SK-N-SH treated with all-trans-retinoic acid at 6 μM for 48 hours (cell line): Measurements from ENCODE around the gene DCDC2.

ENCODE experiments used
- ATAC-seq: fragments of 200-7000 bp; cut with Tn5 transposase; 3 replicates; pipeline ENCODE4 v1.9.1; 2020; ENCODE audit warnings: mild to moderate bottlenecking, moderate library complexity
- ARNTL ChIP-seq: fragments of 450-650 bp; formaldehyde crosslinking; IDR thresholded peaks from 2 replicates; pipeline ENCODE4 v1.5.0; 2020; ENCODE audit warnings: low read depth, mild to moderate bottlenecking, moderate library complexity, borderline replicate concordance
- BACH2 ChIP-seq: fragments of 250-450 bp; sonication (Bioruptor Pico); IDR thresholded peaks from 2 replicates; pipeline ENCODE4 v1.9.0; 2021; ENCODE audit warnings: mild to moderate bottlenecking, borderline replicate concordance
- CREB5 ChIP-seq: fragments of 250-450 bp; sonication (Bioruptor Pico); IDR thresholded peaks from 2 replicates; pipeline ENCODE4 v1.5.1; 2020; ENCODE audit warnings: low read depth, mild to moderate bottlenecking, moderate library complexity
- CSDC2 ChIP-seq: fragments of 250-450 bp; sonication (Bioruptor Pico); IDR thresholded peaks from 2 replicates; pipeline ENCODE4 v1.5.0; 2020; ENCODE audit warnings: mild to moderate bottlenecking, moderate library complexity
- ESRRG ChIP-seq: fragments of 250-450 bp; sonication (Bioruptor Pico); IDR thresholded peaks from 2 replicates; pipeline ENCODE4 v1.6.1; 2021; ENCODE audit warnings: mild to moderate bottlenecking
- GLIS3 ChIP-seq: fragments of 250-450 bp; sonication (Bioruptor Pico); IDR thresholded peaks from 2 replicates; pipeline ENCODE4 v1.5.0; 2020; ENCODE audit warnings: mild to moderate bottlenecking, moderate library complexity
- ISL1 ChIP-seq: fragments of 250-450 bp; sonication (Bioruptor Pico); IDR thresholded peaks from 2 replicates; pipeline ENCODE4 v2.1.2; 2022; ENCODE audit warnings: mild to moderate bottlenecking, moderate library complexity
- OSR1 ChIP-seq: fragments of 250-450 bp; sonication (Bioruptor Pico); IDR thresholded peaks from 2 replicates; pipeline ENCODE4 v1.8.0; 2022; ENCODE audit warnings: moderate library complexity, mild to moderate bottlenecking, inconsistent platforms
- POU6F1 ChIP-seq: fragments of 250-450 bp; sonication (Bioruptor Pico); IDR thresholded peaks from 2 replicates; pipeline ENCODE4 v1.8.0; 2021; ENCODE audit warnings: low read depth, mild to moderate bottlenecking, moderate library complexity, borderline replicate concordance
- PPARA ChIP-seq: fragments of 250-450 bp; sonication (Bioruptor Pico); IDR thresholded peaks from 2 replicates; pipeline ENCODE4 v1.5.0; 2020; ENCODE audit warnings: mild to moderate bottlenecking, borderline replicate concordance
- RARB ChIP-seq: fragments of 250-450 bp; sonication (Bioruptor Pico); IDR thresholded peaks from 2 replicates; pipeline ENCODE4 v1.8.0; 2021; ENCODE audit warnings: mild to moderate bottlenecking, moderate library complexity
- SNAI2 ChIP-seq: fragments of 250-450 bp; sonication (Bioruptor Pico); IDR thresholded peaks from 2 replicates; pipeline ENCODE4 v1.5.0; 2020; ENCODE audit warnings: mild to moderate bottlenecking, moderate library complexity
- TCF4 ChIP-seq: fragments of 250-450 bp; sonication (Bioruptor Pico); IDR thresholded peaks from 2 replicates; pipeline ENCODE4 v1.8.0; 2021; ENCODE audit warnings: mild to moderate bottlenecking, moderate library complexity, borderline replicate concordance
- TOX ChIP-seq: fragments of 250-450 bp; sonication (Bioruptor Pico); IDR thresholded peaks from 2 replicates; pipeline ENCODE4 v1.8.0; 2021; ENCODE audit warnings: mild to moderate bottlenecking, moderate library complexity, borderline replicate concordance
- TSHZ2 ChIP-seq: fragments of 250-450 bp; sonication (Bioruptor Pico); IDR thresholded peaks from 2 replicates; pipeline ENCODE4 v1.5.0; 2020; ENCODE audit warnings: mild to moderate bottlenecking, moderate library complexity
- ZC3H10 ChIP-seq: fragments of 250-450 bp; sonication (Bioruptor Pico); IDR thresholded peaks from 2 replicates; pipeline ENCODE4 v1.5.1; 2021; ENCODE audit warnings: mild to moderate bottlenecking, moderate library complexity
- ZFP3 ChIP-seq: fragments of 250-450 bp; sonication (Bioruptor Pico); IDR thresholded peaks from 2 replicates; pipeline ENCODE4 v1.5.0; 2020; ENCODE audit warnings: mild to moderate bottlenecking, moderate library complexity
- ZFP30 ChIP-seq: fragments of 450-650 bp; formaldehyde crosslinking; IDR thresholded peaks from 2 replicates; pipeline ENCODE4 v1.5.0; 2022; ENCODE audit warnings: mild to moderate bottlenecking, moderate library complexity
- ZNF565 ChIP-seq: fragments of 450-650 bp; formaldehyde crosslinking; conservative IDR thresholded peaks from 2 replicates; pipeline ENCODE4 v1.5.0; 2020; ENCODE audit warnings: low read depth, mild to moderate bottlenecking, moderate library complexity
- ZNF70 ChIP-seq: fragments of 450-650 bp; formaldehyde crosslinking; IDR thresholded peaks from 2 replicates; pipeline ENCODE4 v1.5.0; 2020; ENCODE audit warnings: mild to moderate bottlenecking, moderate library complexity
- ZNF8 ChIP-seq: fragments of 450-650 bp; formaldehyde crosslinking; IDR thresholded peaks from 2 replicates; pipeline ENCODE4 v1.5.0; 2020; ENCODE audit warnings: mild to moderate bottlenecking, moderate library complexity
- TF ChIP-seq, protein P1 (sequence below): fragments of 250-450 bp; sonication (Bioruptor Pico); IDR thresholded peaks from 2 replicates; pipeline ENCODE4 v1.8.0; 2020; ENCODE audit warnings: mild to moderate bottlenecking, moderate library complexity, borderline replicate concordance
- TF ChIP-seq, protein P2 (sequence below): fragments of 250-450 bp; sonication (Bioruptor Pico); IDR thresholded peaks from 2 replicates; pipeline ENCODE4 v1.5.1; 2021; ENCODE audit warnings: mild to moderate bottlenecking, moderate library complexity

Gene DCDC2

GRCh38 chr6:24228123-24228522, 129.7 kb downstream of the DCDC2 start:
- TF ChIP-seq ISL1 (CRISPR knock-in tag) (no peak), ZC3H10 (CRISPR knock-in tag) (no peak), OSR1 (CRISPR knock-in tag) (no peak), RARB (CRISPR knock-in tag) (no peak), POU6F1 (CRISPR knock-in tag) (no peak), PPARA (CRISPR knock-in tag) (no peak), ZNF70 (CRISPR knock-in tag) (no peak), GLIS3 (CRISPR knock-in tag) (no peak), TCF4 (no peak), CSDC2 (CRISPR knock-in tag) (no peak), BACH2 (CRISPR knock-in tag) (no peak), ZFP3 (CRISPR knock-in tag) (no peak), TOX (CRISPR knock-in tag) (no peak), ESRRG (CRISPR knock-in tag) (no peak), ZNF8 (no peak), ZFP30 (CRISPR knock-in tag) (no peak), SNAI2 (no peak), TSHZ2 (CRISPR knock-in tag) (no peak)
- TF ChIP-seq, protein P1, sequence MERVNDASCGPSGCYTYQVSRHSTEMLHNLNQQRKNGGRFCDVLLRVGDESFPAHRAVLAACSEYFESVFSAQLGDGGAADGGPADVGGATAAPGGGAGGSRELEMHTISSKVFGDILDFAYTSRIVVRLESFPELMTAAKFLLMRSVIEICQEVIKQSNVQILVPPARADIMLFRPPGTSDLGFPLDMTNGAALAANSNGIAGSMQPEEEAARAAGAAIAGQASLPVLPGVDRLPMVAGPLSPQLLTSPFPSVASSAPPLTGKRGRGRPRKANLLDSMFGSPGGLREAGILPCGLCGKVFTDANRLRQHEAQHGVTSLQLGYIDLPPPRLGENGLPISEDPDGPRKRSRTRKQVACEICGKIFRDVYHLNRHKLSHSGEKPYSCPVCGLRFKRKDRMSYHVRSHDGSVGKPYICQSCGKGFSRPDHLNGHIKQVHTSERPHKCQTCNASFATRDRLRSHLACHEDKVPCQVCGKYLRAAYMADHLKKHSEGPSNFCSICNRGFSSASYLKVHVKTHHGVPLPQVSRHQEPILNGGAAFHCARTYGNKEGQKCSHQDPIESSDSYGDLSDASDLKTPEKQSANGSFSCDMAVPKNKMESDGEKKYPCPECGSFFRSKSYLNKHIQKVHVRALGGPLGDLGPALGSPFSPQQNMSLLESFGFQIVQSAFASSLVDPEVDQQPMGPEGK (CRISPR knock-in tag) = no peak
- TF ChIP-seq, protein P2, sequence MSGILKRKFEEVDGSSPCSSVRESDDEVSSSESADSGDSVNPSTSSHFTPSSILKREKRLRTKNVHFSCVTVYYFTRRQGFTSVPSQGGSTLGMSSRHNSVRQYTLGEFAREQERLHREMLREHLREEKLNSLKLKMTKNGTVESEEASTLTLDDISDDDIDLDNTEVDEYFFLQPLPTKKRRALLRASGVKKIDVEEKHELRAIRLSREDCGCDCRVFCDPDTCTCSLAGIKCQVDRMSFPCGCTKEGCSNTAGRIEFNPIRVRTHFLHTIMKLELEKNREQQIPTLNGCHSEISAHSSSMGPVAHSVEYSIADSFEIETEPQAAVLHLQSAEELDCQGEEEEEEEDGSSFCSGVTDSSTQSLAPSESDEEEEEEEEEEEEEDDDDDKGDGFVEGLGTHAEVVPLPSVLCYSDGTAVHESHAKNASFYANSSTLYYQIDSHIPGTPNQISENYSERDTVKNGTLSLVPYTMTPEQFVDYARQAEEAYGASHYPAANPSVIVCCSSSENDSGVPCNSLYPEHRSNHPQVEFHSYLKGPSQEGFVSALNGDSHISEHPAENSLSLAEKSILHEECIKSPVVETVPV (CRISPR knock-in tag) = no peak
- no peak for ATAC-seq

DNA sequence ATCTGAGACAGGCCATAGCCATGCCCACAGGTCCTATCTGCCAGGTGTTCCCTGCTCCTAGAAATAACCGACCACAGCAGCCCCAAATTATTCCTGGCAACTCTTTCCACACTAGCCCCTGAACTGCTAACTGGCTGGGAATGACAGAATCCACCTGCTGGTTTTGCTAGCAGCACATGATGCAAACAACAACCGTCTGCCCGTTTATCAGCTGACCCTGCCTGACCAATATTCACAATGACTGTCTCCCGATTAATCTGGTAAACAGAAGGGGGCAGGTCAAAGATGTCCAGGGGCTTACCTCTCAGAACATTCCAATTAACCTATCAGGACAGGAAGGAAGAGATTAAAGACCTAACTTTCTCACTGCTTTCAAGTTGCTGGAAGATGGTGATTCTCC, 130.3 kb downstream of the DCDC2 start:
- no peak for ATAC-seq
- TF ChIP-seq ZFP3 (CRISPR knock-in tag) (no peak), ZNF70 (CRISPR knock-in tag) (no peak), ZFP30 (CRISPR knock-in tag) (no peak), CSDC2 (CRISPR knock-in tag) (no peak), ARNTL (CRISPR knock-in tag) (no peak), GLIS3 (CRISPR knock-in tag) (no peak), ISL1 (CRISPR knock-in tag) (no peak), CREB5 (CRISPR knock-in tag) (no peak), ZC3H10 (CRISPR knock-in tag) (no peak), ZNF565 (CRISPR knock-in tag) (no peak), POU6F1 (CRISPR knock-in tag) (no peak), RARB (CRISPR knock-in tag) (no peak), OSR1 (CRISPR knock-in tag) (no peak), ZNF8 (no peak), ESRRG (CRISPR knock-in tag) (no peak), TCF4 (no peak), TOX (CRISPR knock-in tag) (no peak), SNAI2 (no peak)
- TF ChIP-seq, protein P1 (CRISPR knock-in tag) = no peak
- TF ChIP-seq, protein P2 (CRISPR knock-in tag) = no peak
